Calu3 (cell line): Measurements from ENCODE around the gene PPIL1. TPM values are rescaled to one million over a fixed set of nuclear protein-coding genes. Genes with fewer than 3 reads are reported as not detected.

Source experiments
- BruUV-seq: library from RNA; stranded (reverse); fragments of 400-500 nt; replicated peaks from 2 replicates; lab custom pipeline; 2021; lab: Mats Ljungman, UMichigan
- CTCF ChIA-PET: fragments of 300-600 bp; sonication (Branson Sonifier 250); formaldehyde crosslinking; loops from one replicate; lab custom pipeline; 2022; ENCODE audit warnings: antibody characterized with exemption; lab: Charles Lee
- DNase-seq: peaks from one replicate; pipeline ENCODE4 v3.0.0; 2022
- H3K27ac Mint-ChIP-seq: one replicate; pipeline ENCODE4 v1.8.0; 2022; ENCODE audit warnings: mixed read lengths; ENCODE audit not compliant: unreplicated experiment
- H3K27me3 Mint-ChIP-seq: one replicate; pipeline ENCODE4 v1.8.0; 2022; ENCODE audit warnings: mixed read lengths; ENCODE audit not compliant: unreplicated experiment
- H3K36me3 Mint-ChIP-seq: one replicate; pipeline ENCODE4 v1.8.0; 2022; ENCODE audit warnings: mild to moderate bottlenecking, moderate library complexity, mixed read lengths; ENCODE audit not compliant: insufficient read depth, unreplicated experiment
- H3K4me1 Mint-ChIP-seq: one replicate; pipeline ENCODE4 v1.8.0; 2022; ENCODE audit warnings: mild to moderate bottlenecking, low read depth, mixed read lengths; ENCODE audit not compliant: unreplicated experiment
- H3K4me3 Mint-ChIP-seq: one replicate; pipeline ENCODE4 v1.8.0; 2022; ENCODE audit warnings: mild to moderate bottlenecking, low read depth, moderate library complexity, mixed read lengths; ENCODE audit not compliant: unreplicated experiment
- H3K9me3 Mint-ChIP-seq: one replicate; pipeline ENCODE4 v1.8.0; 2022; ENCODE audit warnings: low read depth, mixed read lengths; ENCODE audit not compliant: unreplicated experiment
- intact Hi-C: fragments of 100-400 bp; cut with micrococcal nuclease; formaldehyde crosslinking; loops from one replicate; pipeline ENCODE4 v1.10.0; 2022; ENCODE audit not compliant: unreplicated experiment
- total RNA-seq: library from RNA; stranded (reverse); gene quantifications from 2 replicates; pipeline ENCODE4 v1.2.3, GENCODE V29; 2022
- TF ChIP-seq, protein P1 (sequence below): fragments of 200-600 bp; IDR thresholded peaks from one replicate; pipeline ENCODE4 v1.8.0; 2022; ENCODE audit warnings: antibody characterized with exemption; ENCODE audit not compliant: unreplicated experiment

The PPIL1 gene
- total RNA-seq, 1 experiment from 2014 or later: 64.4 TPM

DNA sequence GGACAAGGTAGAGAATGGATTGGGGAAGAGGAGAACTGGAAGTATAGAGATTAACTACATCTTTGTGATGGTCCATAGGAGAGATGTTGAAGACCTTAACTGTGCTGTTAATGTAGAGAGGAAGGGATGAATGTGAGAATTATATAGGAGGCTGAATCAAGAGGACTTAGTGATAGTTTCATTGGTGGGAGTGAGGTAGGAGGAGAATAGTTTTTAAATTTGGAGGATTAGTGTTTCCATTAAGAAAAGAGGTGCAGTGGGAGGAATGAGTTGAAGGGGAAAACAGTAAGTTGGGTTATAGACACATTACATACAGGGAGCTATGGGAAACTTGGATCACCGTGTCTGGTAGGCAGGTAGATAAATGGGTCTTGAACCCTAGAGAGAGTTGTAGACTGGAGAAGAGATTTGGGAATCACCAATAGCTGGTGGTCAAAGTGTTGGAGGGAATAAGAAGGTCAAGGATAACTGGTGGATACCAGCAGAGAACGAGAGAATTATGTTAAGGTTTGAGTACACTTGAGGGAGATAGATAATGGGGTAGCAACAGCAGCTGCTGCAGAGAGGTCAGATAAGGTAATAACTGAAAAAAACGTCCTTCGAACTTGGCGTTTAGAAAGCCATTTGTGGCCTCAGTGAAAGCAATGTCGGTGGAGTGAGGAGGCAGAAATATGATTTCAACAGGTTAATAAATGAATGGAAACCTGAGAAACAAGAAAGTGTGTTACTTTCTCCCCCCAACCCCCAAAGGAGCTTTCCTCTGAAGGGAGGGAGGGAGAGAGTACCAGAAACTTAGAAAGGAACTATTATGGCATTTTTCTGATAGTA, 14.3 kb upstream of the PPIL1 start:
- H3K4me3 Mint-ChIP-seq: no peak overlapping the region
- TF ChIP-seq, protein P1, sequence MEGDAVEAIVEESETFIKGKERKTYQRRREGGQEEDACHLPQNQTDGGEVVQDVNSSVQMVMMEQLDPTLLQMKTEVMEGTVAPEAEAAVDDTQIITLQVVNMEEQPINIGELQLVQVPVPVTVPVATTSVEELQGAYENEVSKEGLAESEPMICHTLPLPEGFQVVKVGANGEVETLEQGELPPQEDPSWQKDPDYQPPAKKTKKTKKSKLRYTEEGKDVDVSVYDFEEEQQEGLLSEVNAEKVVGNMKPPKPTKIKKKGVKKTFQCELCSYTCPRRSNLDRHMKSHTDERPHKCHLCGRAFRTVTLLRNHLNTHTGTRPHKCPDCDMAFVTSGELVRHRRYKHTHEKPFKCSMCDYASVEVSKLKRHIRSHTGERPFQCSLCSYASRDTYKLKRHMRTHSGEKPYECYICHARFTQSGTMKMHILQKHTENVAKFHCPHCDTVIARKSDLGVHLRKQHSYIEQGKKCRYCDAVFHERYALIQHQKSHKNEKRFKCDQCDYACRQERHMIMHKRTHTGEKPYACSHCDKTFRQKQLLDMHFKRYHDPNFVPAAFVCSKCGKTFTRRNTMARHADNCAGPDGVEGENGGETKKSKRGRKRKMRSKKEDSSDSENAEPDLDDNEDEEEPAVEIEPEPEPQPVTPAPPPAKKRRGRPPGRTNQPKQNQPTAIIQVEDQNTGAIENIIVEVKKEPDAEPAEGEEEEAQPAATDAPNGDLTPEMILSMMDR: no peak
- intact Hi-C loops: no loop called here
- DNase-seq: no peak
- peaks cover 12% of the 10 kb centered on the region for H3K36me3 Mint-ChIP-seq
- BruUV-seq: no TSS peak
- no peak overlapping the region for H3K27ac Mint-ChIP-seq
- H3K27me3 Mint-ChIP-seq: no peaks in the 10 kb centered on the region
- H3K9me3 Mint-ChIP-seq: no peaks in the 10 kb centered on the region
- H3K4me1 Mint-ChIP-seq: peaks cover 21% of the 10 kb centered on the region
- CTCF ChIA-PET: interaction anchor here (0.7 to 2.6 kb wide), 3 partner anchors 25 to 130 kb away, joined by 3 to 10 read pairs (median 5); no protein-coding TSS in a partner anchor

DNA sequence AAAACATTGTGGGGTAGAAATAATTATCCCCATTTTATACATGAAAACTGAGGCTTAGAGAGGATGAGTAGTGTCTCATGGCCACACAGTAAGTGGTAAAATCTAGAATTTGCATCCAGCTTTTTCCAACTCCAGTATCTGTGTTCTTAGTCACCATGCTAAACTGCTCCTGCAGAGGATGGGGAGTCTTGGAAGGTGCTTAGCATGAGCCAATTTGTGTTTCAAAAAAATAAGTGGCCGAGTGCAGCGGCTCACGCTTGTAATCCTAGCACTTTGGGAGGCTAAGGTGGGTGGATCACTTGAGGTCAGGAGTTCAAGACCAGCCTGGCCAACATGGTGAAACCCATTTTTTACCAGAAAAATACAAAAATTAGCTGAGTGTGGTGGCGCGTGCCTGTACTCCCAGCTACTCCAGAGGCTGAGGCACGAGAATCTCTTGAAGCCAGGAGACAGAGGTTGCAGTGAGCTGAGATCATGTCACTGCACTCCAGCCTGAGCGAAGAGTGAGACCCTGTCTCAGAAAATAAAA, 13.6 kb upstream of the PPIL1 start:
- no peaks in the 10 kb centered on the region for H3K9me3 Mint-ChIP-seq
- H3K4me3 Mint-ChIP-seq: no peak overlapping the region
- TF ChIP-seq, protein P1: no peak
- no peak overlapping the region for H3K27ac Mint-ChIP-seq
- no peaks in the 10 kb centered on the region for H3K27me3 Mint-ChIP-seq
- H3K36me3 Mint-ChIP-seq: peaks cover 12% of the 10 kb centered on the region
- intact Hi-C loops: no loop called here
- BruUV-seq: no TSS peak
- CTCF ChIA-PET: interaction anchor here (2.6 kb wide), 1 partner anchor 26 kb away, joined by 10 read pairs; no protein-coding TSS in a partner anchor
- H3K4me1 Mint-ChIP-seq: peaks cover 21% of the 10 kb centered on the region
- DNase-seq: no peak

DNA sequence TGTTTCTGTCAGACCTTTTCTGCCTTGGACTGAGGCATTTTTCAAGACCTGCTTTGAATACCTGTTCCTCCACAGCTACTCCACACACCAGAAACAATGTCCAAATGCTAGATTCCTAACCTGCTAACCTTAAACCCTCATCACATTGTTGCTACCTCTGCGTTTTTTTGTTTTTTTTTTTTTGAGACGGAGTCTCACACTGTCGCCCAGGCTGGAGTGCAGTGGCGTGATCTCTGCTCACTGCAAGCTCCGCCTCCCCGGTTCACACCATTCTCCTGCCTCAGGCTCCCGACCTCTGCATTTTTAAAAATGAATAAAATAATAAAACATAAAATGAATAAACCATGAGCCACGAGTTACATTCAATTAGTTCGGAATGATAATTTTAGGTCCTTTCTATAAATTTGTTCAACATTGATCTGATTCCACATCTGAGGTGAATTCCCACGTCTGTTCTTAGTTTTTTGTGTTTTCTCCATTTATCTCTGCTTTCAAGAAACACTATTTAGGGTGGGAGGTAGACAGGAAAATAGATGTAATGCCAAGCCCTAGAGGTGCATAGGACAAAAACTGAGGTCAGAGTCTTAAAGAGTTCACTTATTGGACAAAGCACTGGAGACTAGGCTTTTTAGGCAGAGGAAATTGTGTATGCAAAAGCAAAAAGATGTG, 12.5 kb upstream of the PPIL1 start:
- DNase-seq: no peak
- no TSS peak for BruUV-seq
- intact Hi-C loops: no loop called here

More for the DNA sequence above, 12.5 kb upstream of the PPIL1 start:
- Mint-ChIP-seq H3K27me3 (no peaks in the 10 kb centered on the region), H3K4me1 (peaks cover 21% of the 10 kb centered on the region), H3K9me3 (no peaks in the 10 kb centered on the region), H3K27ac (no peak overlapping the region), H3K4me3 (peak overlapping the region; percentile 77), H3K36me3 (peaks cover 12% of the 10 kb centered on the region)
- CTCF ChIA-PET: interaction anchor here (1.9 kb wide), 1 partner anchor 92 kb away, joined by 7 read pairs; no protein-coding TSS in a partner anchor
- TF ChIP-seq, protein P1: no peak
